Hippocampal formation (tissue), 2 donors: ENCODE results near the gene RARG.
"Not testable (repeated sequence)": the region's sequence is repeated elsewhere in the genome, so short reads cannot be mapped to it uniquely, and the experiment has no call there.

Experiments
- DNase-seq, 2 donors: peaks; one replicate each; lab custom pipeline; 2025; lab: John Stamatoyannopoulos, UW

RARG gene

GRCh38 chr12:53208877-53209463, 23.0 kb downstream of the RARG start:
- DNase-seq, result no peak

GRCh38 chr12:53208435-53208834, 23.6 kb downstream of the RARG start:
- DNase-seq, result no peak

GRCh38 chr12:53207042-53207441, 25.0 kb downstream of the RARG start, which contains the start of gene ITGB7:
Gene ITGB7 (minus strand): TSS chr12:53207251. CDS start chr12:53200443, 6,808 bp downstream.
- DNase-seq, result no peak

GRCh38 chr12:53205747-53206419, 26.1 kb downstream of the RARG start:
- DNase-seq, result no peak

- no peak for DNase-seq
These were observed 27.7 kb downstream of the RARG start for GRCh38 chr12:53204351-53204750.

GRCh38 chr12:53202316-53202715, 29.7 kb downstream of the RARG start:
- not testable (repeated sequence) for DNase-seq

GRCh38 chr12:53201639-53202038, 30.4 kb downstream of the RARG start:
- DNase-seq, result no peak

- DNase-seq, result no peak
These were observed 30.9 kb downstream of the RARG start for GRCh38 chr12:53201177-53201541.

GRCh38 chr12:53200458-53201176, 31.4 kb downstream of the RARG start:
- no peak for DNase-seq

GRCh38 chr12:53200107-53200457, 31.9 kb downstream of the RARG start:
- no peak for DNase-seq

GRCh38 chr12:53199700-53200099, 32.3 kb downstream of the RARG start:
- no peak for DNase-seq

GRCh38 chr12:53198486-53199110, 33.4 kb downstream of the RARG start:
- DNase-seq, result no peak

- DNase-seq, result no peak
These were observed 34.9 kb downstream of the RARG start for GRCh38 chr12:53197011-53197640.

GRCh38 chr12:53196486-53196885, 35.5 kb downstream of the RARG start:
- DNase-seq, result no peak

- no peak for DNase-seq
These were observed 36.2 kb downstream of the RARG start for GRCh38 chr12:53195516-53196420.

GRCh38 chr12:53194973-53195372, 37.0 kb downstream of the RARG start:
- DNase-seq, result no peak

GRCh38 chr12:53193985-53194716, 37.9 kb downstream of the RARG start:
- DNase-seq, result no peak

GRCh38 chr12:53193040-53193439, 39.0 kb downstream of the RARG start:
- no peak for DNase-seq

- DNase-seq, result no peak
These were observed 39.4 kb downstream of the RARG start for GRCh38 chr12:53192531-53193021.

GRCh38 chr12:53191885-53192530, 40.0 kb downstream of the RARG start:
- no peak for DNase-seq
